Endothelial cell of umbilical vein (primary cell): ENCODE measurements around the gene AP3M1. TPM values are rescaled to one million over a fixed set of nuclear protein-coding genes. Genes with fewer than 3 reads are reported as not detected.

Experiments
- BruUV-seq: library from RNA; stranded (reverse); fragments of 400-500 nt; replicated peaks from 2 replicates; lab custom pipeline; 2021; lab: Mats Ljungman, UMichigan
- CTCF ChIA-PET: fragments of 300-600, 350-600 bp; sonication (Branson Sonifier 250); formaldehyde crosslinking; loops from one replicate; lab custom pipeline; 2021; ENCODE audit warnings: antibody characterized with exemption, inconsistent platforms; lab: Charles Lee
- POLR2A ChIA-PET: fragments of 300-600, 350-600 bp; sonication (Branson Sonifier 250); formaldehyde crosslinking; loops from one replicate; lab custom pipeline; 2021; ENCODE audit warnings: antibody characterized with exemption, inconsistent platforms; lab: Charles Lee
- DNase-seq: peaks from one replicate; pipeline ENCODE4 v3.0.0-alpha.2; 2011; ENCODE audit warnings: low read depth, low spot score
- FAIRE-seq: peaks from 2 replicates; lab custom pipeline; 2011; peaks lifted over from hg19 to GRCh38; lab: Jason Lieb, UNC
- H2AFZ ChIP-seq: 2 replicates; pipeline ENCODE4 v1.6.0; 2012; ENCODE audit warnings: low read depth, low read length, control low read depth, inconsistent platforms
- H3K27ac ChIP-seq: 2 replicates; pipeline ENCODE4 v1.5.1; 2011; ENCODE audit warnings: low read depth, mild to moderate bottlenecking, control low read depth, low read length, moderate library complexity; ENCODE audit not compliant: insufficient read depth
- H3K27me3 ChIP-seq, 2 experiments: 2 replicates each; pipeline versions ENCODE4 v1.6.0 to v1.6.1; 2011; ENCODE audit warnings: low read length in 2 of 2, mixed read lengths in 1 of 2; ENCODE audit not compliant: control insufficient read depth in 2 of 2, insufficient read depth in 2 of 2
- H3K36me3 ChIP-seq, 2 experiments: 2 replicates in 1 of 2; 3 replicates in 1 of 2; pipeline ENCODE4 v1.5.1; 2011; ENCODE audit warnings: low read length in 2 of 2, mild to moderate bottlenecking in 1 of 2, moderate library complexity in 1 of 2; ENCODE audit not compliant: control insufficient read depth in 2 of 2, insufficient read depth in 2 of 2; ENCODE audit errors: extremely low read depth in 1 of 2
- H3K4me1 ChIP-seq: 3 replicates; pipeline ENCODE4 v1.5.1; 2011; ENCODE audit warnings: mild to moderate bottlenecking, low read length; ENCODE audit not compliant: control insufficient read depth, insufficient read depth; ENCODE audit errors: extremely low read depth
- H3K4me2 ChIP-seq: 2 replicates; pipeline ENCODE4 v1.6.1; 2011; ENCODE audit warnings: low read length, control low read depth, mixed read lengths; ENCODE audit not compliant: insufficient read depth
- H3K4me3 ChIP-seq, 3 experiments: fragments of 200-600 bp in 1 of 3; sonication (generic), shearing (Covaris generic) in 1 of 3; replicated peaks in 1 of 3; 2 replicates each; pipeline ENCODE4 v1.5.1; 2011 to 2016; ENCODE audit warnings: control low read depth in 3 of 3, low read length in 3 of 3, mild to moderate bottlenecking in 2 of 3, inconsistent platforms in 1 of 3, low read depth in 1 of 3, moderate library complexity in 1 of 3; ENCODE audit not compliant: insufficient read depth in 1 of 3
- H3K79me2 ChIP-seq: 2 replicates; pipeline ENCODE4 v1.6.0; 2012; ENCODE audit warnings: low read length, inconsistent platforms; ENCODE audit not compliant: control insufficient read depth, insufficient read depth
- H3K9ac ChIP-seq: replicated peaks from 2 replicates; pipeline ENCODE3; 2011; ENCODE audit warnings: low read length, control low read depth; ENCODE audit not compliant: insufficient read depth; ENCODE audit errors: extremely low read depth
- H3K9me1 ChIP-seq: replicated peaks from 3 replicates; pipeline ENCODE4 v1.6.0; 2011; ENCODE audit warnings: mild to moderate bottlenecking, low read length; ENCODE audit not compliant: control insufficient read depth, insufficient read depth; ENCODE audit errors: extremely low read depth
- H3K9me3 ChIP-seq: replicated peaks from 2 replicates; pipeline ENCODE4 v1.5.1; 2012; ENCODE audit warnings: low read length, inconsistent platforms; ENCODE audit not compliant: control insufficient read depth, insufficient read depth
- H4K20me1 ChIP-seq: replicated peaks from 2 replicates; pipeline ENCODE3; 2011; ENCODE audit warnings: mild to moderate bottlenecking, low read length; ENCODE audit not compliant: control insufficient read depth, insufficient read depth; ENCODE audit errors: extremely low read depth
- CTCF ChIP-seq, 2 donors: IDR thresholded peaks; 1 replicate in 1 of 2; 2 replicates in 1 of 2; pipeline ENCODE4 v1.5.1; 2011; ENCODE audit warnings: low read length in 2 of 2, mild to moderate bottlenecking in 2 of 2, moderate library complexity in 2 of 2, control low read depth in 1 of 2, inconsistent platforms in 1 of 2, low read depth in 1 of 2; ENCODE audit not compliant: insufficient read depth in 1 of 2; ENCODE audit errors: extremely low read depth in 1 of 2
- EZH2 ChIP-seq: IDR thresholded peaks from 2 replicates; pipeline ENCODE4 v1.6.1; 2012; ENCODE audit warnings: borderline replicate concordance, low read depth, mild to moderate bottlenecking, moderate library complexity, low read length, inconsistent platforms; ENCODE audit not compliant: severe bottlenecking
- FOS ChIP-seq: IDR thresholded peaks from 2 replicates; pipeline ENCODE4 v1.6.1; 2011; ENCODE audit warnings: mild to moderate bottlenecking, low read length, moderate library complexity, borderline replicate concordance; ENCODE audit not compliant: insufficient read depth
- GATA2 ChIP-seq: IDR thresholded peaks from 2 replicates; pipeline ENCODE4 v1.7.0; 2011; ENCODE audit warnings: low read depth, mild to moderate bottlenecking, moderate library complexity, mixed read lengths, low read length; ENCODE audit not compliant: insufficient read length, insufficient read depth
- JUN ChIP-seq: IDR thresholded peaks from 2 replicates; pipeline ENCODE4 v1.6.1; 2011; ENCODE audit warnings: borderline replicate concordance, low read depth; ENCODE audit not compliant: insufficient read length, insufficient read depth
- MAX ChIP-seq: IDR thresholded peaks from 2 replicates; pipeline ENCODE4 v1.6.1; 2011; ENCODE audit not compliant: insufficient read depth, insufficient read length
- MYC ChIP-seq: IDR thresholded peaks from one replicate; pipeline ENCODE4 v1.6.1; 2011; ENCODE audit warnings: mild to moderate bottlenecking, low read depth, low read length
- POLR2A ChIP-seq: IDR thresholded peaks from 2 replicates; pipeline ENCODE4 v1.6.1; 2012; ENCODE audit warnings: low read depth, mild to moderate bottlenecking, control low read depth, low read length
- POLR2AphosphoS5 ChIP-seq: IDR thresholded peaks from 2 replicates; pipeline ENCODE4 v1.6.1; 2012; ENCODE audit warnings: low read depth, mild to moderate bottlenecking, control low read depth, low read length, moderate library complexity; ENCODE audit not compliant: insufficient read depth
- dilution Hi-C: fragments of 300-500 bp; cut with MboI; formaldehyde crosslinking; loops from one replicate; pipeline ENCODE4 v1.15.0; 2019; ENCODE audit warnings: low sequenced_read_pairs; ENCODE audit not compliant: extremely low pct_ligation_motif_present
- intact Hi-C: fragments of 100-400 bp; cut with micrococcal nuclease; formaldehyde crosslinking; loops from one replicate; pipeline ENCODE4 v1.10.0; 2022
- polyA plus RNA-seq, 4 experiments: library from polyadenylated mRNA; depleted of rRNA in 3 of 4; stranded (reverse) in 3 of 4; unstranded in 1 of 4; fragments of >200 nt; gene quantifications; 2 replicates each; pipeline versions ENCODE4 v1.2.1 to v1.2.3, GENCODE V29; 2011 to 2012; ENCODE audit warnings: missing spikeins in 1 of 4
- total RNA-seq: library from RNA; stranded (reverse); gene quantifications from 2 replicates; pipeline ENCODE4 v1.2.3, GENCODE V29; 2021

AP3M1 gene
- total and polyA plus RNA-seq, 2 donors (not counting 3 experiments of a cell fraction or from before 2014, with no cell fraction given) = 34.0 to 58.8 TPM

- POLR2A ChIA-PET = interaction anchor here (0.6 kb wide), 1 partner anchor 285 kb away, joined by 3 read pairs; no protein-coding TSS in a partner anchor
- Histone ChIP-seq H3K27ac (no peak overlapping the region), H3K9me3 (no peaks in the 10 kb centered on the region), H3K4me3 (no peak overlapping the region), H3K36me3 (peaks cover 38 to 43% of the 10 kb centered on the region in 2 experiments), H3K9me1 (no peaks in the 10 kb centered on the region), H3K9ac (no peak overlapping the region), H3K4me1 (no peaks in the 10 kb centered on the region), H3K4me2 (no peak overlapping the region), H3K79me2 (no peaks in the 10 kb centered on the region), H2AFZ (no peak overlapping the region), H3K27me3 (no peaks in the 10 kb centered on the region), H4K20me1 (peaks cover 2% of the 10 kb centered on the region)
- no peak for FAIRE-seq
- dilution Hi-C loops = no loop called here
- no peak for DNase-seq
- no TSS peak for BruUV-seq
- TF ChIP-seq MYC (no peak), POLR2AphosphoS5 (no peak), EZH2 (no peak), CTCF (IDR thresholded peaks at IDR 0.05; ENCODE audit: extremely low read depth in 1 of 2, insufficient read depth in 1 of 2, low read depth in 1 of 2, low read length in 2 of 2) (no peak), POLR2A (no peak), GATA2 (no peak), FOS (no peak), MAX (no peak), JUN (no peak)
- CTCF ChIA-PET = interaction anchor here (1.0 to 1.3 kb wide), 3 partner anchors 15 to 217 kb away, joined by 3 to 5 read pairs (median 4); no protein-coding TSS in a partner anchor
- intact Hi-C loops = no loop called here
These were observed 53.9 kb downstream of the AP3M1 start for GRCh38 chr10:74096777-74097176.
